ENCODE data around the gene GDF7.
A peak's percentile ranks its signal among the peaks of the same experiment; 100 is the strongest.
"Not testable (repeated sequence)": the region's sequence is repeated elsewhere in the genome, so short reads cannot be mapped to it uniquely, and the experiment has no call there.

Gene GDF7

DNA sequence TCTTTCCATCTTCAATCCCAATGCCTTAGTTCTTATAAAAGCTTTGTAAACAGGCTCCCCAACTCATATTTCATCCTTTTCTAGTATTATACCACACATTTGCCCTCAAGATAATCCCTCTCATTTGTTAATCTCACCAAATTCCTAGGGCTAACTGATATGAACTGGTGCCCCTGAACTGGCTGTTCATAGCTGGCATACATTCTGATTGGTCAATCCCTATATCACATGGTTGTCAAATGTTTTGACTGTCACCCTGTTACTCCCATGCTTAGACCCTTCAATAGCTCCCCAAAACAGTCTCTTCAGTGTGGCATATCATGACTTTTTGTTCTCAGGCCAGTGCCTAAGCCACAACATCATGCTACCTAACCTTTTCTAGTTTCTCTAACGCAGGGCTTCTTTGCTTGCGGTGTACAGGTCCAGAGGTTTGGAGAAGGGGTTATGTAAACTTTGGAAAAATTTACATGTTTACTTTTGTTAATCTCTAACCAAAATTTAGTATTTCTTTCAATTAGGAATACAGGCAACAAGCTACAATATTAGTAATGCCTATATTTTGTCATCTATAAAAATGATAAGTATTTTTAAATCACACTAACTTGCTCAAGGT is 30.5 kb downstream of the GDF7 start:
- no peak for FAIRE-seq
- DNase-seq (ENCODE audit: low spot score), result no peak

DNA sequence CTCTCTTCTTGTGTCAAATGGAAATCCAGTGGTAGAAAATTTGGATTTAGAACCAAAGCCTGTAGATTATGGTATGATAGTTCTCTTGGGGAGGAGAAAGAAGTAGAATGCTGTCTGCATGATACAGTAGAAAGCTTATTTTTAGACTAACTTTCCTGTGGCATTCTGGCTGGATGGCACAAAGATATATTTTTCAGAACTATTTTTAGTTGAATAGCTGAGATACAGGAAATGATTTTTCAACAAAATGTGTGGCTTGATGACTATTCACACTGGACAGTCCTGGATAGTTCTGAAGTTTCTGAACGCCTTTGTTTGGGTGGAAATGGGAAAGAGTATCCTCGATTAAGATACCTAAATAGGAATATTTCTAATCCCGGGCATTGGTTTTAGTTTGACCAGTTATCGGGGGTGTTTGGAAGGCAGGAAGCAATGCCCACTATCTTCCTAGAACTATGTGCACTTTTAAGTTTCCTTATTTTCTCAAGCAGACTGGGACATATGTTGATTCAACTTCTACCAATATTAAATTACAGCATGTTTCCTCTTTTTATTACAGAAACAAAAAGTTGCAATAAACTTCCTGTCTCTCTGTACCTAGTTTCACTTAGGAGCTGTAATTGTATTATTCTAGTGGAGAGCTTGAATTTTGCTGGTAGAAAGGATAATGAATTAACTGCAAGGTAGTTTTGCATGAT is 32.1 kb downstream of the GDF7 start:
- DNase-seq (ENCODE audit: low spot score) (no peak), FAIRE-seq (no peak)

DNA sequence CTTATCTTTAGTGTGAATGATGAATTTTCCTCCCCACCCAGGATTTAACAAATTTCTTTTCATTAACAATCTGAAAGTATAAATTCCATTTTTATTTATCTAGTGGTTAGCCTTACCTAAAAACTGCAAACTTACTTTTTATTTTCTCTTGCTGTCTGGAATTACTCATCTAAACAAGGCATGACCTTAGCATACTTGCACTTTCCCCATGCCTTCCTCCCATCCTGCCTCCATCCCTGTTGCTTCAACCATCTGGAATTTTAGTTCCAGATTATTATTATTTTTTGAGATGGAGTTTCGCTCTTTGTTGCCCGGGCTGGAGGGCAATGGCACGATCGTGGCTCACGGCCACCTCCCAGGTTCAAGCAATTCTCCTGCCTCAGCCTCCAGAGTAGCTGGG is 35.6 kb downstream of the GDF7 start:
- DNase-seq (ENCODE audit: low spot score) (no peak), FAIRE-seq (no peak)

DNA sequence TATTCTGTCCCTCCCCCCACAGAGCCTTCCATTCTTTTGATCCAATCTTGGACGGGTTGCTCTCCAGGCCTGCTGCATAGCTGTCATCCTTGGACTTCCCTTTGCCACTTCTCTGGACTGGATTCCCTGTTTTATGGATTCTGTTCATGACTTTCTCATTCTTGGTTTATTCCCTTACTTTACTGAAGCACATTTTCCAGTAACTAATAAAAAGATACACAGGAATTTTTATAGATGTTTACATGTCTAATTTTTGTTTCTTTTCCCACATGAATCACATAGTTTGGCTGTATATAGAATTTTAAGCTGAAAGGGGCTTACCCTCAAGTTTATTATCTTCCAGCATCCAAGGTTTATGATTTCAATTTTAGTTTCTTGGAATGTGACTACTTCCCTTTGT is 37.9 kb downstream of the GDF7 start:
- DNase-seq (ENCODE audit: low spot score) (no peak), FAIRE-seq (no peak)

GRCh38 chr2:20706217-20706616 is 39.3 kb downstream of the GDF7 start:
- FAIRE-seq (no peak), DNase-seq (ENCODE audit: low spot score) (no peak)

- DNase-seq (ENCODE audit: low spot score) (no peak), FAIRE-seq (no peak)
These were observed 39.8 kb downstream of the GDF7 start for GRCh38 chr2:20706786-20707185.

- FAIRE-seq, result no peak
- DNase-seq (ENCODE audit: low spot score), result no peak
These were observed 40.7 kb downstream of the GDF7 start for GRCh38 chr2:20707601-20708000.

GRCh38 chr2:20711641-20712040 is 44.7 kb downstream of the GDF7 start:
- not testable (repeated sequence) for DNase-seq (ENCODE audit: low spot score); FAIRE-seq

- FAIRE-seq; DNase-seq (ENCODE audit: low spot score): not testable (repeated sequence)
These were observed 46.6 kb downstream of the GDF7 start for GRCh38 chr2:20713585-20713984.

- not testable (repeated sequence) for DNase-seq (ENCODE audit: low spot score); FAIRE-seq
These were observed 47.5 kb downstream of the GDF7 start for GRCh38 chr2:20714412-20714811.

DNA sequence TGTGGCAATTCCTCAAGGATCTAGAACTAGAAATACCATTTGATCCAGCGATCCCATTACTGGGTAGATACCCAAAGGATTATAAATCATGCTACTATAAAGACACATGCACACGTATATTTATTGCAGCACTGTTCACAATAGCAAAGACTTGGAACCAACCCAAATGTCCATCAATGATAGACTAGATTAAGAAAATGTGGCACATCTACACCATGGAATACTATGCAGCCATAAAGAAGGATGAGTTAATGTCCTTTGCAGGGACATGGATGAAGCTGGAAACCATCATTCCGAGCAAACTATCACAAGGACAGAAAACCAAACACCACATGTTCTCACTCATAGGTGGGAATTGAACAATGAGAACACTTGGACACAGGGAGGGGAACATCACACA is 49.2 kb downstream of the GDF7 start:
- not testable (repeated sequence) for FAIRE-seq; DNase-seq (ENCODE audit: low spot score)

GRCh38 chr2:20717641-20718040 is 50.7 kb downstream of the GDF7 start:
- FAIRE-seq, result no peak
- DNase-seq (ENCODE audit: low spot score), result no peak

DNA sequence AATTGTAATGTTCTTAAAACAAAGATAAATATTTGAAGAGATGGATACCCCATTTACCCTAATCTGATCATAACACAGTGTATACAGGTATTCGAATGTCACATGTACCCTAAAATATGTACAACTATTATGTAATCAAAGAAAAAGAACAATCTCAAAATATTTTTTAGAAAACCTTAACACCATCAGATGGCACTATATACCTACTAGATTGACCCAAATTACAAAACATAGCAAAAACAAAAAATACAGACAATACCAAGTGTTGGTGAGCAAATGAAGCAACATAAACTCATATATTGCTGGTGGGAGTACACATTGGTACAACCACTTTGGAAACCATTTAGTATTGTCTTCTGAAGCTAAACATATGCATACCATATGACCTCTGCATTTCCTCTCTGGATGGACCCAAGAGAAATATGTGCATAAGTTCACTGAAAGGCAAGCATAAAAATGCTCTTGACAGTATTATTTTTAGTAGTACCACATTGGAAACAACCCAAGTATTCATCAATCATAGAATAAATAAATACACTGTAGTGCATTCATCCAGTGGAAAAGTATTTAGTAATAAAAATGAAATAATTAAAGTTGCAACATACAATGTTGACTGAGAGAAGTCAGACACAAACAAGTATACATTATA is 55.8 kb downstream of the GDF7 start:
- DNase-seq (ENCODE audit: low spot score), result no peak
- FAIRE-seq, result no peak

DNA sequence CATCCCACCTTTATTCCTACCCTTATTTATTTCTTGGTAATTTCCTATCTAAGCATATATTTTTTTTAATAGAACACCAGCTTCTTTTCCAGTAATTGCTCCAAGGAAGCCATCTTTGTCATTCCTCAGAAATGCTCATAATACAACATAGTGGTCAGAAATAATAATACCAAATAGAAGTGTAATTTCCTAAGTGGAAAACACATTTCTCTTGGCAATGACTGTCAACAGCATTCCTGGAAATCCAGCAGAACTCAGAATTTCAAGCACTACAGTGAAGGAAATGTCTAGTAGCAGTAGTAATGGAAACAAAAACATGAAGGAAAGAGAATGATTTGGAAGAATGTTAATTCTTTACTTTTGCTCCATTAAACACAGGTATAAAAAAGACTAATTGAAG is 56.6 kb downstream of the GDF7 start:
- FAIRE-seq (no peak), DNase-seq (ENCODE audit: low spot score) (no peak)

DNA sequence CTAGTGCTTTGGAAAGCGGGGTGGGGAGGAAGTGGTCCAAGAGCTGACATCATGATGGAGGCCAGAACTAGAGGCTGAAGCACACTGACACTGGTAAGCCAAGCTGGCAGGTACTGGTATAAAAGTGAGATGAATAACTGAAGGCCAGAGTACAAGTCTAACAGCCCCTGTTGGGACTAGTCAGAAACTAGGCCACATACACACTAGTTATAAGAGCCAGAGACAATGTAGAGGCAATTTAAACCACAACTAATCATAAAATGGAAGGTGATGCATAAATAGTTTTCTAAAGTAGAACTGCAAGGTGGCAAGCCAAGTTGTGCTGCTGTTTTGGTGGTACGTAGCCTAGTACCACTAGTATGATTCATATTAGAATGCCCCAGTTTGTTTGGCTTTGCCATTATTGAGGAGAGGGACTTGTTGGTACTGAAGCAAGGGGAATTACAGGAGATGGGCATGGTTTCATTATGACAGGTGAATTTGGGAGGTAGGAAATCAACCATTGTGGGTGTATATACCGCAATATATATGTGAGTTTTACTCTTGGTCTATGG is 57.6 kb downstream of the GDF7 start:
- FAIRE-seq, result no peak
- DNase-seq (ENCODE audit: low spot score), result no peak

DNA sequence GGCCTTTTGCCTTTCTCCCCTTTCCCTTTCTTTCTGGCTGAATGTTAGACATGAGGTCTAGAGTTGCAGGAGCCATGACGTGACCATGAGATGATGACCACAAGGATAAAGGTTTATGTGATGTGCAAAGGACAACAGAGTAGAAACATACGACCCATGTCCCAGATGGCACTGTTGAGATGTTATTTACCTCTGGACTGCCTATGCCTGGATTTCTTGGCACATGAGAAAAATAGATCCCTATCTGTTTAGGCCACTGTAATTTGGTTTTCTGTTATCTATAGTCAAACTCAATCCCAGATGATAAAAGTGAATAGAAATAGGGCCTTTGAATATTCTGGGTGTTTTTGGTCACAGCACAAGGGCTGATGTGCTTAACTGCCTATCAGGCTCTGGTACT is 58.8 kb downstream of the GDF7 start:
- DNase-seq (ENCODE audit: low spot score), result no peak
- peak; percentile 83 for FAIRE-seq

DNA sequence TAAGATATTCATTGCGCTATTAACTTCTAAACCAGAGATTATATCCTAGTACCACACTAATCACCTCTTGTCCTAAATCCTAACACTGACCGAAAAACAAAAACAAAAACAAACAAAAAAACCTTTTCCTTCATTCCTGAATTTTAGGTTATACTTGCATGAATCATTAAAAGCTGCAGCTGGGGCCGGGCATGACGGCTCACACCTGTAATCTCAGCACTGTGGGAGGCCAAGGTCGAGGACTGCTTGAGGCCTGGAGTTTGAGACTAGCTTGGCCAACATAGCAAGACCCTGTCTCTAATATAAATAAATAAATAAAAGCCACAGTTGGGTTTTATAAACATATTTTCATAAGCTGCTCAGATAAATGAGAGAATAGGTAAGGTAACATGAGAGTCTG is 60.0 kb downstream of the GDF7 start:
- FAIRE-seq (no peak), DNase-seq (ENCODE audit: low spot score) (no peak)

DNA sequence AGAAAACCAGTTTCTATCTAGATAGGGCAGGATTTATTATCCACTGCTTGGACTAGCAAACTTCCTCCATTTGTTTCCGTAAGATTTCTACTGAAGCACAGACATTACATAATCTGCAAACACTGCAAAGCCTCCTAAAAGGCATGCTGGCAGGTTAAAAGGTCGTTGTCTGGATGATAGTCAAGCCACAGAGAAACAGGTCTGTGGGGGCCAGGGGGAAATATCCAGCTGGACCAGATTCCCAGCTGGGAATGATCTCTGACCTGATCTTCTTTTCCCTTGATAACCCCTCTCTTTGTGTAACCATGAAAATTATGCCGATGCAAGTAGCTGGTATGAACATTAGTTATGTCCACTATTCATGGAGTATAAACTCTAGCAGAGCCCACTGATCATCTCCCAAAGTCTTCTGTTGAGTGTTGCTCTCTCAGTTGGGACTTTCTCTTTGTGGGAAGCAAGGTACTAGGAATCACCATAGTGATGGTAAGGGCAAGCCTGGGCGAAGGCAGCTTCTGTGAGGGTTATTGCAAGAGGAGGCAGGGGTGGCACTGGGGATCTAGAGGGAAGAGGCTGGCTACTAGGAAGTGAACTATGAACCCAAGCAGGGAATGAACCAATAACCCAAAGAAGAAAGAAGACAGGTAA is 61.3 kb downstream of the GDF7 start:
- no peak for FAIRE-seq
- no peak for DNase-seq (ENCODE audit: low spot score)
